OCI-LY1 (cell line): ENCODE data around the gene LEMD3.

Experiments used
- EZH2 ChIP-seq: fragments of 200-600 bp; sonication (generic), shearing (Covaris generic); IDR thresholded peaks from 2 replicates; pipeline ENCODE4 v1.8.0; 2017; ENCODE audit warnings: borderline replicate concordance, mixed run types, mild to moderate bottlenecking, antibody characterized with exemption, low read length, moderate library complexity, mixed read lengths
- TF ChIP-seq, protein P1 (sequence below): fragments of 200-600 bp; sonication (generic), shearing (Covaris generic); IDR thresholded peaks from 2 replicates; pipeline ENCODE4 v1.5.1; 2017; ENCODE audit warnings: mild to moderate bottlenecking, antibody characterized with exemption, low read length, moderate library complexity, mixed read lengths

- TF ChIP-seq, protein P1, sequence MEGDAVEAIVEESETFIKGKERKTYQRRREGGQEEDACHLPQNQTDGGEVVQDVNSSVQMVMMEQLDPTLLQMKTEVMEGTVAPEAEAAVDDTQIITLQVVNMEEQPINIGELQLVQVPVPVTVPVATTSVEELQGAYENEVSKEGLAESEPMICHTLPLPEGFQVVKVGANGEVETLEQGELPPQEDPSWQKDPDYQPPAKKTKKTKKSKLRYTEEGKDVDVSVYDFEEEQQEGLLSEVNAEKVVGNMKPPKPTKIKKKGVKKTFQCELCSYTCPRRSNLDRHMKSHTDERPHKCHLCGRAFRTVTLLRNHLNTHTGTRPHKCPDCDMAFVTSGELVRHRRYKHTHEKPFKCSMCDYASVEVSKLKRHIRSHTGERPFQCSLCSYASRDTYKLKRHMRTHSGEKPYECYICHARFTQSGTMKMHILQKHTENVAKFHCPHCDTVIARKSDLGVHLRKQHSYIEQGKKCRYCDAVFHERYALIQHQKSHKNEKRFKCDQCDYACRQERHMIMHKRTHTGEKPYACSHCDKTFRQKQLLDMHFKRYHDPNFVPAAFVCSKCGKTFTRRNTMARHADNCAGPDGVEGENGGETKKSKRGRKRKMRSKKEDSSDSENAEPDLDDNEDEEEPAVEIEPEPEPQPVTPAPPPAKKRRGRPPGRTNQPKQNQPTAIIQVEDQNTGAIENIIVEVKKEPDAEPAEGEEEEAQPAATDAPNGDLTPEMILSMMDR = no peak
- no peak for TF ChIP-seq EZH2
Observed at GRCh38 chr12:65152012-65152411, 17.4 kb upstream of the LEMD3 start.
